ENCODE results near the gene MYO3A. TPM values are rescaled to one million over a fixed set of nuclear protein-coding genes. Genes with fewer than 3 reads are reported as not detected.
A peak's percentile ranks its signal among the peaks of the same experiment; 100 is the strongest.

MYO3A gene
- total RNA-seq = 1 to 10 TPM in 1 of 4 donors, under 1 TPM in 1, not detected in 2; 0.58 to 3.4 TPM

- Histone ChIP-seq H3K9me3 (no peaks in the 10 kb centered on the region), H3K27ac (no peak within 1 kb of the TSS), H3K36me3 (no peaks in the 10 kb centered on the region), H3K4me3 (peak within 1 kb of the TSS in 1 of 2 donors; percentile 5), H3K27me3 (peaks cover 0 to 17% of the 10 kb centered on the region in 2 donors), H3K4me1 (no peaks in the 10 kb centered on the region)
- TF ChIP-seq CTCF (IDR thresholded peaks at IDR 0.05) (no peak), POLR2A (IDR thresholded peaks at IDR 0.05) (no peak)
- intact Hi-C loops (cut with DNase I; ENCODE audit: low total_unique reads) = no loop called here
- no peak for DNase-seq
These were observed at the start of gene MYO3A for GRCh38 chr10:25933653-25934608. MYO3A (plus strand) TSS chr10:25934229; CDS start chr10:25952111, 17,882 bp downstream.

- H3K4me1 ChIP-seq = no peaks in the 10 kb centered on the region
These were observed 45.4 kb upstream of the MYO3A start for GRCh38 chr10:25888627-25889026.

GRCh38 chr10:25890995-25891394 is 43.0 kb upstream of the MYO3A start:
- Histone ChIP-seq H3K36me3 (no peaks in the 10 kb centered on the region), H3K4me1 (no peaks in the 10 kb centered on the region), H3K4me3 (no peak overlapping the region), H3K27ac (no peak overlapping the region), H3K9me3 (no peaks in the 10 kb centered on the region), H3K27me3 (no peaks in the 10 kb centered on the region)
- DNase-seq = no peak
- intact Hi-C loops (cut with DNase I; ENCODE audit: low total_unique reads) = no loop called here
- TF ChIP-seq POLR2A (IDR thresholded peaks at IDR 0.05) (no peak), CTCF (IDR thresholded peaks at IDR 0.05) (no peak)

More at GRCh38 chr10:25888627-25889026, 45.4 kb upstream of the MYO3A start:
- H3K27me3 ChIP-seq = no peaks in the 10 kb centered on the region
- no peak for TF ChIP-seq CTCF (IDR thresholded peaks at IDR 0.05)
- TF ChIP-seq POLR2A (IDR thresholded peaks at IDR 0.05) = no peak
- H3K9me3 ChIP-seq = no peaks in the 10 kb centered on the region
- DNase-seq = no peak
- intact Hi-C loops (cut with DNase I; ENCODE audit: low total_unique reads) = no loop called here
- H3K36me3 ChIP-seq = no peaks in the 10 kb centered on the region
- no peak overlapping the region for H3K27ac ChIP-seq
- H3K4me3 ChIP-seq = no peak overlapping the region

- no peaks in the 10 kb centered on the region for H3K4me1 ChIP-seq
- no peaks in the 10 kb centered on the region for H3K36me3 ChIP-seq
- no peak overlapping the region for H3K27ac ChIP-seq
- intact Hi-C loops (cut with DNase I; ENCODE audit: low total_unique reads) = no loop called here
- no peaks in the 10 kb centered on the region for H3K9me3 ChIP-seq
- H3K27me3 ChIP-seq = no peaks in the 10 kb centered on the region
- TF ChIP-seq POLR2A (IDR thresholded peaks at IDR 0.05) (no peak), CTCF (IDR thresholded peaks at IDR 0.05) (no peak)
- no peak for DNase-seq
- no peak overlapping the region for H3K4me3 ChIP-seq
These were observed 38.2 kb upstream of the MYO3A start for GRCh38 chr10:25895856-25896255.

- intact Hi-C loops (cut with DNase I; ENCODE audit: low total_unique reads) = no loop called here
- H3K4me1 ChIP-seq = no peaks in the 10 kb centered on the region
- no peak overlapping the region for H3K4me3 ChIP-seq
- no peak overlapping the region for H3K27ac ChIP-seq
- no peak for DNase-seq
- H3K27me3 ChIP-seq = no peaks in the 10 kb centered on the region
- no peaks in the 10 kb centered on the region for H3K9me3 ChIP-seq
- no peak for TF ChIP-seq CTCF (IDR thresholded peaks at IDR 0.05)
- TF ChIP-seq POLR2A (IDR thresholded peaks at IDR 0.05) = no peak
- H3K36me3 ChIP-seq = no peaks in the 10 kb centered on the region
These were observed 37.6 kb upstream of the MYO3A start for GRCh38 chr10:25896421-25896820.

All from uterus (tissue), 4 donors.